Trophoblast cell (in vitro differentiated cells and primary cell): ENCODE data around the gene XYLT1.

Experiments
- DNase-seq, 2 donors: peaks; one replicate each; pipeline ENCODE4 v3.0.0-alpha.2; 2016
- H2AFZ ChIP-seq: 2 replicates; pipeline ENCODE4 v1.6.1; 2013; ENCODE audit warnings: low read length, moderate library complexity, mild to moderate bottlenecking; ENCODE audit not compliant: insufficient read depth, poor library complexity
- H2AK5ac ChIP-seq: 2 replicates; pipeline ENCODE4 v1.6.1; 2013; ENCODE audit warnings: mild to moderate bottlenecking, low read length
- H2BK120ac ChIP-seq: 2 replicates; pipeline ENCODE4 v1.6.1; 2013; ENCODE audit warnings: low read length, mild to moderate bottlenecking, moderate library complexity; ENCODE audit not compliant: insufficient read depth, poor library complexity
- H2BK12ac ChIP-seq: 2 replicates; pipeline ENCODE4 v1.6.1; 2013; ENCODE audit warnings: mild to moderate bottlenecking, low read length, moderate library complexity
- H2BK5ac ChIP-seq: 2 replicates; pipeline ENCODE4 v1.6.1; 2013; ENCODE audit warnings: low read length, low read depth, moderate library complexity, mild to moderate bottlenecking; ENCODE audit not compliant: poor library complexity
- H3K14ac ChIP-seq: 2 replicates; pipeline ENCODE4 v1.6.1; 2013; ENCODE audit warnings: mild to moderate bottlenecking, low read length
- H3K18ac ChIP-seq: 2 replicates; pipeline ENCODE4 v1.6.1; 2013; ENCODE audit warnings: mild to moderate bottlenecking, low read length
- H3K23ac ChIP-seq: 2 replicates; pipeline ENCODE4 v1.6.1; 2013; ENCODE audit warnings: low read length
- H3K27ac ChIP-seq: 2 replicates; pipeline ENCODE4 v1.5.1; 2013; ENCODE audit warnings: low read depth, mild to moderate bottlenecking, inconsistent platforms, low read length, moderate library complexity
- H3K27me3 ChIP-seq: 2 replicates; pipeline ENCODE4 v1.6.1; 2013; ENCODE audit warnings: inconsistent platforms, mild to moderate bottlenecking, low read length, moderate library complexity; ENCODE audit not compliant: insufficient read depth
- H3K36me3 ChIP-seq, 2 experiments: 1 replicate in 1 of 2; 2 replicates in 1 of 2; pipeline ENCODE4 v1.6.1; 2013; ENCODE audit warnings: low read length in 2 of 2, mild to moderate bottlenecking in 2 of 2, moderate library complexity in 1 of 2; ENCODE audit not compliant: insufficient read depth in 2 of 2, control insufficient read depth in 1 of 2
- H3K4ac ChIP-seq: 2 replicates; pipeline ENCODE4 v1.6.1; 2013; ENCODE audit warnings: low read depth, mild to moderate bottlenecking, low read length, moderate library complexity
- H3K4me1 ChIP-seq, 2 experiments: 1 replicate in 1 of 2; 2 replicates in 1 of 2; pipeline ENCODE4 v1.6.1; 2013; ENCODE audit warnings: low read length in 2 of 2, mild to moderate bottlenecking in 2 of 2, moderate library complexity in 1 of 2; ENCODE audit not compliant: insufficient read depth in 2 of 2, control insufficient read depth in 1 of 2
- H3K4me2 ChIP-seq: 2 replicates; pipeline ENCODE4 v1.6.1; 2013; ENCODE audit warnings: inconsistent platforms, mild to moderate bottlenecking, low read length, moderate library complexity
- H3K4me3 ChIP-seq: 2 replicates; pipeline ENCODE4 v1.5.1; 2013; ENCODE audit warnings: mild to moderate bottlenecking, low read depth, low read length, inconsistent platforms
- H3K79me1 ChIP-seq: one replicate; pipeline ENCODE4 v1.6.1; 2013; ENCODE audit warnings: low read length
- H3K79me2 ChIP-seq: 2 replicates; pipeline ENCODE4 v1.6.1; 2013; ENCODE audit warnings: low read length, mild to moderate bottlenecking; ENCODE audit not compliant: control insufficient read depth, insufficient read depth, poor library complexity
- H3K9ac ChIP-seq: 2 replicates; pipeline ENCODE4 v1.6.1; 2013; ENCODE audit warnings: mild to moderate bottlenecking, low read length
- H3K9me3 ChIP-seq: 2 replicates; pipeline ENCODE4 v1.6.1; 2013; ENCODE audit warnings: low read depth, mild to moderate bottlenecking, control low read depth, inconsistent platforms, low read length; ENCODE audit not compliant: insufficient read depth
- H4K12ac ChIP-seq: 2 replicates; pipeline ENCODE4 v1.6.1; 2013; ENCODE audit warnings: low read depth, mild to moderate bottlenecking, low read length, moderate library complexity
- H4K8ac ChIP-seq: 2 replicates; pipeline ENCODE4 v1.6.1; 2013; ENCODE audit warnings: low read depth, mild to moderate bottlenecking, low read length, moderate library complexity
- H4K91ac ChIP-seq: one replicate; pipeline ENCODE4 v1.6.1; 2013; ENCODE audit warnings: low read depth, mild to moderate bottlenecking, low read length, moderate library complexity
- WGBS: extraction: QIAGEN DNeasy Blood & Tissue Kit; methylation state at CpG from one replicate; pipeline ENCODE4 v1.1.7; 2013; ENCODE audit warnings: missing lambda C conversion rate; ENCODE audit not compliant: insufficient read length, insufficient coverage; ENCODE audit errors: extremely low coverage; 5-methylcytosine and 5-hydroxymethylcytosine counted together

XYLT1 gene

GRCh38 chr16:17413508-17413907 is 57.3 kb downstream of the XYLT1 start:
- no peak overlapping the region for H4K91ac ChIP-seq
- no peaks in the 10 kb centered on the region for H3K79me1 ChIP-seq
- H3K14ac ChIP-seq, result no peak overlapping the region
- H3K9me3 ChIP-seq, result no peaks in the 10 kb centered on the region
- H3K18ac ChIP-seq, result no peak overlapping the region
- no peak overlapping the region for H2BK120ac ChIP-seq
- H3K9ac ChIP-seq, result no peak overlapping the region
- no peak overlapping the region for H3K4me2 ChIP-seq
- no peak overlapping the region for H3K23ac ChIP-seq
- H3K4ac ChIP-seq, result no peak overlapping the region
- H3K79me2 ChIP-seq, result no peaks in the 10 kb centered on the region
- H3K27me3 ChIP-seq, result no peaks in the 10 kb centered on the region
- peaks cover 6 to 8% of the 10 kb centered on the region in 2 experiments for H3K4me1 ChIP-seq
- no peak overlapping the region for H4K12ac ChIP-seq
- no peak overlapping the region for H2AK5ac ChIP-seq
- H2AFZ ChIP-seq, result no peak overlapping the region
- no peak overlapping the region for H2BK12ac ChIP-seq
- H3K4me3 ChIP-seq, result no peak overlapping the region
- H2BK5ac ChIP-seq, result no peak overlapping the region
- H4K8ac ChIP-seq, result no peak overlapping the region
- WGBS, result no CpG with 5 or more reads among the region's 4 CpGs
- DNase-seq, result no peak
- no peaks in the 10 kb centered on the region for H3K36me3 ChIP-seq
- no peak overlapping the region for H3K27ac ChIP-seq

GRCh38 chr16:17412791-17413190 is 58.0 kb downstream of the XYLT1 start:
- no peak overlapping the region for H3K4ac ChIP-seq
- H3K4me3 ChIP-seq, result no peak overlapping the region
- no peak overlapping the region for H3K14ac ChIP-seq
- no peak overlapping the region for H3K18ac ChIP-seq
- no peaks in the 10 kb centered on the region for H3K9me3 ChIP-seq
- no peaks in the 10 kb centered on the region for H3K27me3 ChIP-seq
- H3K27ac ChIP-seq, result no peak overlapping the region
- no peak overlapping the region for H3K23ac ChIP-seq
- H3K4me1 ChIP-seq, result peaks cover 6 to 8% of the 10 kb centered on the region in 2 experiments
- H2BK12ac ChIP-seq, result no peak overlapping the region
- no peak overlapping the region for H2BK120ac ChIP-seq
- H2AK5ac ChIP-seq, result no peak overlapping the region
- no peak overlapping the region for H4K91ac ChIP-seq
- H2AFZ ChIP-seq, result no peak overlapping the region
- H4K12ac ChIP-seq, result no peak overlapping the region
- no peak overlapping the region for H2BK5ac ChIP-seq
- no peaks in the 10 kb centered on the region for H3K79me1 ChIP-seq
- H3K36me3 ChIP-seq, result no peaks in the 10 kb centered on the region
- no peak overlapping the region for H4K8ac ChIP-seq
- WGBS, result no CpG with 5 or more reads among the region's 5 CpGs
- no peak for DNase-seq
- H3K9ac ChIP-seq, result no peak overlapping the region
- no peak overlapping the region for H3K4me2 ChIP-seq
- H3K79me2 ChIP-seq, result no peaks in the 10 kb centered on the region

GRCh38 chr16:17412221-17412620 is 58.5 kb downstream of the XYLT1 start:
- no peak overlapping the region for H4K12ac ChIP-seq
- H3K27ac ChIP-seq, result no peak overlapping the region
- no peaks in the 10 kb centered on the region for H3K79me1 ChIP-seq
- no peak overlapping the region for H3K4me3 ChIP-seq
- H2AFZ ChIP-seq, result no peak overlapping the region
- no peak overlapping the region for H2BK120ac ChIP-seq
- no peak overlapping the region for H3K14ac ChIP-seq
- H2BK5ac ChIP-seq, result no peak overlapping the region
- no peak overlapping the region for H3K18ac ChIP-seq
- H3K23ac ChIP-seq, result no peak overlapping the region
- no peak for DNase-seq
- no peak overlapping the region for H3K9ac ChIP-seq
- H3K36me3 ChIP-seq, result peaks cover 0 to 2% of the 10 kb centered on the region in 2 experiments
- no peak overlapping the region for H3K4me2 ChIP-seq
- no peaks in the 10 kb centered on the region for H3K9me3 ChIP-seq
- no peaks in the 10 kb centered on the region for H3K27me3 ChIP-seq
- H2AK5ac ChIP-seq, result no peak overlapping the region
- no peak overlapping the region for H4K8ac ChIP-seq
- H3K79me2 ChIP-seq, result no peaks in the 10 kb centered on the region
- H3K4me1 ChIP-seq, result peaks cover 6 to 8% of the 10 kb centered on the region in 2 experiments
- no CpG with 5 or more reads among the region's 7 CpGs for WGBS
- H2BK12ac ChIP-seq, result no peak overlapping the region
- no peak overlapping the region for H3K4ac ChIP-seq
- no peak overlapping the region for H4K91ac ChIP-seq

- WGBS, result no CpG with 5 or more reads among the region's 2 CpGs
- Histone ChIP-seq H2BK12ac (no peak overlapping the region), H3K79me1 (no peaks in the 10 kb centered on the region), H3K14ac (no peak overlapping the region), H3K18ac (no peak overlapping the region), H3K9ac (no peak overlapping the region), H3K4ac (no peak overlapping the region), H3K27ac (no peak overlapping the region), H3K9me3 (no peaks in the 10 kb centered on the region), H2AK5ac (no peak overlapping the region), H3K79me2 (no peaks in the 10 kb centered on the region), H2BK120ac (no peak overlapping the region), H4K12ac (no peak overlapping the region), H3K36me3 (peaks cover 0 to 2% of the 10 kb centered on the region in 2 experiments), H4K8ac (no peak overlapping the region), H3K4me1 (peaks cover 7 to 8% of the 10 kb centered on the region in 2 experiments), H2AFZ (no peak overlapping the region), H4K91ac (no peak overlapping the region), H3K23ac (no peak overlapping the region), H3K4me3 (no peak overlapping the region), H2BK5ac (no peak overlapping the region), H3K4me2 (no peak overlapping the region), H3K27me3 (no peaks in the 10 kb centered on the region)
- no peak for DNase-seq
Measured at GRCh38 chr16:17411263-17411662, 59.5 kb downstream of the XYLT1 start.
